HG03460 (cell line): ENCODE measurements around the gene BABAM2.

Experiments
- ATAC-seq: cut with Tn5 transposase; IDR thresholded peaks from one replicate; pipeline ENCODE4 v1.9.1; 2021; ENCODE audit not compliant: unreplicated experiment

BABAM2 gene

DNA sequence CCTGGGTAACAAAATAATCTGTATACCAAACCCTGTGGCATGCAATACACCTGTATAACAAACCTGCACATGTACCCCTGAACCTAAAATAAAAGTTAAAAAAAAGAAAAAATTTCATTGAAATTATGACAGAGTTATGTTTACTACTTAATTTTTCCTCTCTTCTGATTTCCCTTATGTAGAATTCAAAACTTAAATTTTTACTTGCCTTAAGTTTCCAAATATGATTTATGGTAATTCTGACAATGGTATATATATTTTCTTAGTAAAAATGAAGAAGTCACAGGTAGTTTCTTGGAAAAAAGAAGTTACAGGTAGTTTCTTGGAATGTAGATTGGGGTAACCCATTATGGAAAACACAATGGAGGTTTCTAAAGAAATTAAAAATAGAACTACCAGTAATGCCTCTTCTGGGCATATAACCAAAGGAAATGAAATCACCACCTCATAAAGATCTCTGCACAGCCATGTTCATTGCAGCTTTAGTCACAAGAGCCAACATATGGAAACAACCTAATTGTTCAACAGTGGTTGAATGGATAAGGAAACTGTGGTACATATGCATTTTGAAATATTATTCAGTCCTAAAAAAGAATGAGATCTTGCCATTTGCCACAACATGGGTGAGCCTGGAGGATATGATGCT is 164.9 kb downstream of the BABAM2 start:
- no peak for ATAC-seq

DNA sequence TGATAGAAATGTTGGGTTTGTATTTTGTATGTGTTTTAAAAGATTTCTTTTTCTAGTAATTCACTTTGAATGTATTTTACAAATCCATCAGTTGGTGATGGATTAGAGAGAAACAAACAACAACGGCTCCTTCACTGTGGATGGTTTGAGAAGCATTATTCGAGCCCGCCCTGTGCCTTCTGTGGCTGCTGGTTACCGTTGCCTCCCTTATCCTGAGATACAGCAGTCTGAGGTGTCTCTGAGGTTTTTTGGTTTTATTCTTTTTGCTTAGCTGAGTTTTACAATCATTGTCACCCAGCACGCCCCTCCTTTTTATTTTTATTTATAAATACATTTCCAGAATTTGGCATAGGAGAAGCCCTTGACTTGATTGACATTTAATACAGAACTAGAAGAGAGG is 168.3 kb downstream of the BABAM2 start:
- ATAC-seq: no peak

DNA sequence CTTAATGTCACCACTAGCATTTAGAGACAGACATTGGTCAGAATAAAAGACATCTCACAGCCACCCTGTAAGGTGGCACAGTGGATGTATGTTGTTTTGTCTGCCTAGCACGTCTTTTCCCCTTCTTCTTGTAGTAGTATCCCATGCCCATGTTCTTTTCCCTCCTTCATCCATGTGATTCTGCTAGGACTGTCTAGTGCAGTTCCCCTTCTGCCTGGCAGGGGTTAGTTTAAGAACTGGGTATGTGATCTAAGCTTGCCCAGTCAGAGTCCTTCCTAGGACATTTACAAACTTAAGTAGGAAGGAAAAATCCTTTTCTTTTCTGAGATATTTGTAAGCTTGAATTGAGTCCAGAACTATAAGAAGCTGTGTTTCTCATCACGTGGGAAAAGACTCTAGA is 172.3 kb downstream of the BABAM2 start:
- no peak for ATAC-seq

DNA sequence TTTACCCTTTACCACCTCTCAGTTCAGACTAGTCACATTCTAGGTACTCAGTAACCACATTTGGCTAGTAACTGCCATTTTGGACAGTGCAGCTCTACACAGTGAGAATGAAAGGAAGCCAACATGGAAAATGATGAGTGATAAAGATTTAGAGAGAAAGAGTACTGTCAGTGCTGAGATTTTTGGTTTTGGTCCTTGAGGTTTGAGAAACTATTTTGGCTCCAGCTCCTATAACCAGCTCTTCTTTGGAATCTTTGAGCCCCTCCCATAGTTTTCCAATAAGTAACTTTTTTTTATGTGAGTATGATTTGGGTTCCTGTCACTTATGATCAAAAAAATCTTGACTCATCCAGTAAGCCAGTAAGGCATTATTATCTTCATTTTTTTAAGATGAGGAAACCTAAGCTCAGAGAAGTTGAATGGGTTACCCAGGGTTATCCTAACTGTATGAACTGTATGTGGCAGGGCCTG is 173.0 kb downstream of the BABAM2 start:
- no peak for ATAC-seq

DNA sequence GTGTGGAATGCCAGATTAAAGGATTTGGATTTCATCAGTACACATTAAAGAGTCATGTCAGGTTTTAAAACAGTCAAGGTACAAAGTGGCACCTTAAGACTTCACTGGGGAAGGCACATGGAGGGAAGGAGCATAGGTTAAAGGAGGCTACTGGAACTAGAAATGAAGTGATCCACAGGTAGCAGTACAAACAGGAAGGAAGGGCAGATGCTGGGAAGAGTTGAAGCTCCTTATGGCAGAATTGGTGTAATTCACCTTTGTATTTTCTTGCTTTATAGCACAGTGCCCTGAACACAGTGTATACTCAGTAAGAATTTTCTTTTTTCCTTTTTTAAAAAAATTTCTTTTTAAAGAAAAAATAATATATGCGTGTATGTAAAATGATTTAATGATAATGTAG is 177.1 kb downstream of the BABAM2 start:
- ATAC-seq: no peak

DNA sequence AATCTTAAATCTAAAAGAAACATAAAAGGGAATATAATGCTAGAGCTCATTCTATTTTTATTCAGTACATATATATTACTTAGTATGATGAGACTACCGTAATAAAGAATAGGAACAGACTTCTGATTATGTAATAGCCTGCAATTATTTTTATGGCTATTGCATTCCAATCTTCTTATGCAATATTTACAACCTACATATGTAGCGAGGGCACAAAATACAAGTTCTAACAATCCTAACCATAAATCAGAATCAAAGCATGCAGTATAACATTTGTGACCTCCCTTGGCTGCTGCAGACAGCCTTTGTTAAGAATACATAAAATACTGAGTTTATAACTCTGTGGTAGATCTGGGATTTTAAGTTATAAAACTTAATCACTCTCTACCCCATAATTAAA is 177.6 kb downstream of the BABAM2 start:
- ATAC-seq: no peak

DNA sequence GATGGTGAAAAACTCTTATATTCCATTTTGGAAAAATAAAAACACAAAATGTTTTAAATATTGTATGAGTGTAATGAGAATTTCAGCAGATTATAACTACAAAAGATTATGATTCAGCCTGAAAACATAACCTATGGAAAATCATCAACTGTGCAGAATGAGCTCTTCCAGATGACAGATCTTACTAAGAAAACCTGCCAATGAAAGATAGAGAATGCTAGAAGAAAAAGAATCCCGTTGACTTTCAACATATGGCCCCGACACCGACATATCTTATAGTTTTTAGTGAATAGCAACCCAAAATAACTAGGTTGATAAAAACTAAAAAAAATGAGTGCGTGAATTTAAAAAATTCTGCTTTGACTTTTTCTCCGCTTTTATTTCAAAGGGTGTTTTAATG is 178.0 kb downstream of the BABAM2 start:
- ATAC-seq: no peak

DNA sequence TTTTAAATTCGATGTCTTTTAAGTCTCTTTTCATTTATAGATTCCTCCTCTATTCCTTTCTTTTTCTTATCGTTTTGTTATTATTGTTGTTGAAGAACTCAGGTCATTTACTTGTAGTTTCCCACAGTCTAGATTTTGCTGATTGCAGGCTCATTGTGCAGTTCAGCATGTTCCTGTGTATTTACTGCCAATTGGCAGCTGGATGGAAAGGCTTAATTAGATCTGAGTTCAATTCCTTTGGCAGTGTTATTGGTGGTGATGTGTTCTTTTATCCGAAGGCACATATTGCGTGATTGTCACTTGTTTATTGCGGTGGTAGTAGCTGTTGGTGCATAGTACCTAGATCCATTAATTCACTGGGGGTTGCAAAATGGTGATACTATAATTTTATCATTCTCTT is 180.7 kb downstream of the BABAM2 start:
- no peak for ATAC-seq

DNA sequence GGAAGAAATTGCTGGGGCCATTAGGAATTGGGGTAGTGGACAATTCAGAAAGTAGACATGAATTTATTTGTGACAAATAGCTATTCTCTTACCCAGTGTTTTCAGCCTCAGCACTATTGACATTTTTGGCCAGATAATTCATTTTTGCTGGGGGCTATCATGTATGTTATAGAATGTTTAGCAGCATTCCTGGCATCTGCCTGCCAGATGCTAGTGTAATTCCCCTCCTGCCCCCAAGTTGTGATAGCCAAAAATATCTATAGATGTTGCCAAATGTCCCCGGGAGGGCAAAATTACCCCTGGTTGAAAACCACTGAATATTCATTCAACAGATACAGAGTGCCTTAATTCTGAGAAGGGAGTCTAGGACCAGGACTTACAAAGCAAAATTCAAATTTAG is 183.6 kb downstream of the BABAM2 start:
- no peak for ATAC-seq

DNA sequence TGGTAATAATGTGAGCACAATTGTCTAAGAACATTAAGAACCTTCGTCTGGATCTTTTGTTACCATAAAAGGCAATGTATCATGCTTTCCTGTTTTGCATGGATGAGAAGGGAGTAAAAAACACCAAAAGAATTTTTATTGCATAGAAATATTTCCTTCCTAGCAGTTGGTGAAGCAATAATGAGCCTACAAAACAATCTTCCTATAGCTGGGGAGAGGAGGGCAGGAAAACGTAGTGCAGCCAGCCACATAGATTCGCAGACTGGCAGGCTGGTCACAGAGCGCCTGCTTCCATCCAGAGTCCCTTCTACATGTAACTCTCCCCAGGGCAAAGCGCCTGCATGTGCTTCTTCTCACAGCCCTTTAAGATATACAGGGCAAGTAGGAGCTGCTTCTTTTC is 190.4 kb downstream of the BABAM2 start:
- ATAC-seq: no peak

DNA sequence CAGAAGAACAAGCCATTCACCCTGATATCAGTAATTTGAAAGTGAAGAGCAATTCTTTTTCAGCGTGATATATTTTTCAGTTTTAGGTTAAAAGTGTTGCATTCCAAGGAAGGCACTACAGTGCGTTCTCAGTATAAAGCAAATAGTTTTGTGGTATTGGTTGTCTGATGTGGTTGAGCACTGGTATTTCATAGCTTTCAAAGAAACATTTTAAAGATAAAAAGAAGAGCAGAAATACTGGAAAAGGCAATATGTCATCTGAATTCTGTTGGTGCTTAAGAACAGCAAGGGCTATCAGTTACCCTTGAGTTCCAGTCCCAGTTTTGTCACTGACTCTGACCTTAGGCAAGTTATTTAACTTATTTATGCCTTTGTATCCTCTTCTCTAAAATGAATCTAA is 191.6 kb downstream of the BABAM2 start:
- no peak for ATAC-seq

DNA sequence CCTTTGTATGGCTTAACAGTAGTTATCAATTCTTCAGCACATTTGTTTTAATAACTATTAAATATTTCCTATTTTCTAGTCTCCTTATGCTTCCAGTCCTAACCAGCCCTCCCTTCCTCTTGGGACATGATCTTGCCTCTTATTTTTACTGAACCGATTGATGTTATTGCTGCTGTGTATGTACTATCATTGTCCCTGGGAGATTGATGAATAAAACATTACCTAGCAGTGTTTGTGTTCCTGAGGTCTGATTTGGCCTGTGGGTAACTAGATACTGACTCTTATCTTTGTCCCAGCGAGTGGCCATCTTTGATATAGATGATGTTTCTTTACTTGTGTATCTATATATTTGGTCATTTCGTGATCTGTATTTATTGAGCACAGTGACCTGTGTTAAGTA is 192.9 kb downstream of the BABAM2 start:
- ATAC-seq: no peak

DNA sequence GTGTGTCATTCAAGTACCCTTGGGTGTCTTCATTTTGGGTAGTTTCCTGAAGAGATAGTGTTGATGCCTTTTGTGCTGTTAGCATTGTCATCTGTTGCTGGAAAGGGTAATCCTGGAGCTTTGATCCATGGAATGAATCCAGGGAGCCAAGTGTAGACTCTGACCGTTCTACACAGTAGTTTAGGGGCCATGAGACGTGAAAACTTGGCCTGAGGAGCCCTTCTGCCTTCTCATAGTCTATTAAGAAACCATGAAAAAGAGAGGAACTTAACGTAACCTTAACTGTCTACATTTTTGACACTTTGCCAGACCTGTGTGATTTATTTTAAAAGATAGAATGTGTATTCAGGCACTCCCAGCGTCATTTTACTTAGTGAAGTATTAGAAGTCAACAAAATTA is 194.0 kb downstream of the BABAM2 start:
- no peak for ATAC-seq

DNA sequence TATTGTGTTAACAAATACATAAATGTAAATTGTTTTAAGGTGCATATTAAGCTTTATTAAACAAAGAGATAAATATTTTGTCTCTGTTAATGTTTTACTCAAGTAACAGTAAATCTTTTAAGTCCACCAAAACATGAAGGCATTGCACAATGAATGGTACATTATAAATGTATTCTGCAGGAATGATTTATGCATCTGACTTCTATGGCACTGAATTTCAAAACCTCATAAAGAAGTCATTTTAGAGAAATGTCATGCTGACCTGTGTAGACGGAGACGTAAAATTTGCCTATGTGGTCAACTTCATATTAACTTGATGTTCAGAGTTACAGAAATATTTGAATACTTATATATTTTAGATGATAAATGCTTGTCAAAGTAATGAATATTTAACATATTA is 194.7 kb downstream of the BABAM2 start:
- no peak for ATAC-seq

DNA sequence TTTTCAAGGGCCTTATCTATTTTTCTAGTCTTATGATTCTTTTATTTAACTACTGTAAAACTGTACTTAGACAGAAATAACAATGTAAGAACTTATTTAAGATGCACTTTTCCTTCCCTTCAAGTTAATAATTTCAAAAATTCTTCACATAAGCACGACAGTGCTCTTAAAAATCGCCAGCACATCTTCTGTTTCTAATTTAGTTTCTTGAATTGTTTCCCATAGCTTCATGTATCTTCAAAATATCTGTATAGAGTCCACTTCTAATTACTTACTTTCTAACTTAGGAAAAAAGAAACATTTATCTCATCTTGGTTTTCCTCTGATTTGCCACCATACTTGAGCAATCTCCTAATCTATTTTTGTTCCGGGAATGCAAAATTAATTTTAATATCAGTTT is 196.1 kb downstream of the BABAM2 start:
- ATAC-seq: no peak

DNA sequence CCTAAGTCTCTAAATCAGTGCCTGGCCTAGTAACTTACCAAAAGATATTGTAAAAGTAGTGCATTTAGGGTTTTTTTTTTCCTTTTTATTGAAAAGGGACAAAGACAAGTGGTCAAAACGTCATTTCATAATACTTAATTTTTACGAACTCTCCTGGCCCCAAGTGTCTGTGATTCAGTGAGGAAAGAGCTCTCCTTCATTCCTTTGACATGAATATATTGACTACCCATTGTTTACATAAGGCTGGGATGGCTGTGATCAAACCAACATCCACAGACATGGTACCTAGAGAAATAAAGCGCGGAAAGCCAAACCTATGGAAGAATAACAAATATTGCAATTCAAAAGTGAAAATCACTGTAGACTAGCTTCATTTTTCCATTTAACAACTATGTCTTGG is 198.4 kb downstream of the BABAM2 start:
- no peak for ATAC-seq

DNA sequence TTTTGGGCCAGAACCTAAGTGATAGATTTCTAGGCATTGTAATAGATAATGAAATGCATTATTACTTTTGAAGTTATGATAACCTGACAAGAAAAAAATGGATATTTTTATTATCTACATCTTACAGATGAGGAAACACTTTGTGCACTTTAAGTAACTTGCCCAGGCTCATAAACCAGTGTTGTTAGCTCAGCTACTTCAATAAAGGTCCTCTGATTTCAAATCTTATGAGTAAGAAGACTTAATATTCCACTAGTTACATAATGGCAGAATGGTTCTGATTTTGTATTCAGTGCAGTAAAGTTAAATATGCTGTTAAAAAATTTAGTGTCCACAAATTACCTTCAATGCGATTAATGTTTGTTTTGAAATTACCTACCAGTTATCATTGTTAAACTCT is 199.0 kb downstream of the BABAM2 start:
- no peak for ATAC-seq

DNA sequence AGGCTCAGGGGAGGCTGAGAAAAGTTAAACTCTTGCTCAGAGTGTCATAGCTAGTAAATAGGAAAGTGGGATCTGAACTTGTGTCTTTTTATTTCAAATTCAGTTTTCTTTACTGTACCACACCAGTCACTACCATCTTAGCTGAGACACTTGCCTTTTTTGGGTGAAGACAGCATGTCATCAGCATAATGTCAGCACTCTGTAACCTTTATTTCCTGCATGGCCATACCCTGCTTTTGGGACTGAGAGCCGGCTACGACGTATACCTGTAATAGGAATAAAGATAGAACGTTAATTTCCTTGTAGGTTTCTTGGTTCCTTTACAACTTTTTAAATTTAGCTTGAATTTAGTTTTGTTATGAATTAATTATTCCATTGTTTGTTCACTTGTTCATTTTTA is 202.8 kb downstream of the BABAM2 start:
- ATAC-seq: no peak

DNA sequence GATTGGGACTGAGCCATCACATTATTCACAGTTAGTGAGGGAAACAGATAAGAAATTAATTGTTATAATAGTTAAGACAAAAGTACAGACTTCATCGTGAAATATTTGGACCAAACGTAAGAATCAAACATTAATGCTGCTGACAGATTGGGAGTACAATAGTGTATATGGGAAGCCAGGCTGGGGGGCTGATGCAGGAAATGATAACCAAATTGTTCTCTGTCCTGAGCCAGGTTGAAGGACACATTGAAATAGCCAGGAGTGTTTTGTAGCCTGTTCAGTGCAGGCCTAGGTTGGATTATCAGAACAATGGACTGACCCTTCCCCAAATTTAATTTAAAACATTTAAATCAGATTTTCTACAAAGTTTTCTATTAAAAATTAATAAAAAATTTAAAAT is 203.2 kb downstream of the BABAM2 start:
- no peak for ATAC-seq

DNA sequence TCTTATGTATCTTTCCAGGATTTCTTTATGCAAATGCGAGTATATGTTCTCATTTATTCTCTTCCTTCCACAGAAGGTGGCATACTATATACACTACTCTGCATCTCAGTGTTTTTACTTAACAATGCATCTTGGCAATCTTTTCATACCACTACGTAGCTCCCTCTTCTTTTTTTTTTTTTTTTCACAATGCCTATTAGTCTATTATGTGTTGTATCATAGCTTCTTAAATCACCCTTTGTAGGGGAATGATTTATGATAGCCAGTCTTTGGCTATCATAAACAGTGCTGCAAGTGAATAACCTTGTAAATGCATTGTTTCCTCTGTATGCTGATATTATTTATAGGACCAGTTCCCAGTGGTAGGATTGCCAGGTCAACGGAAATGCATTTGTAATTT is 204.2 kb downstream of the BABAM2 start:
- no peak for ATAC-seq

DNA sequence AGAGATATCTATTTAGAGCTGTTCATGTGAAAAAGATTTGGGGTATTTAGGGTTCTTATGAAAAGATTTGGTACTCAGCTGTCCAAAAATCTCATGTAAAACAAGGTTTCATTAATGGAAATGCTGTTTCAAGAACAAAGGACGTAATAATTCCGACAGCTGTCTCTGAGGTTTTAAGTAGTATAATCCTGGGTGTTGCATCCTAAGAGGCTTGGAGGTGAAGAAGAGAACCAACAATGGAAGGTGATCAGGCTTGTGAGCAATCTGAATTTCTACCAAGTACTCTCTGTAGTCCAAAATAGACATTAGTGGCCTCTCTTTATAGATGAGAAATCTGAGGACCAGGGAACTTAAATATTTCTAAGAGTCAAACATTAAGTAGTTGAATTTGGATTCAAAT is 205.1 kb downstream of the BABAM2 start:
- ATAC-seq: no peak

DNA sequence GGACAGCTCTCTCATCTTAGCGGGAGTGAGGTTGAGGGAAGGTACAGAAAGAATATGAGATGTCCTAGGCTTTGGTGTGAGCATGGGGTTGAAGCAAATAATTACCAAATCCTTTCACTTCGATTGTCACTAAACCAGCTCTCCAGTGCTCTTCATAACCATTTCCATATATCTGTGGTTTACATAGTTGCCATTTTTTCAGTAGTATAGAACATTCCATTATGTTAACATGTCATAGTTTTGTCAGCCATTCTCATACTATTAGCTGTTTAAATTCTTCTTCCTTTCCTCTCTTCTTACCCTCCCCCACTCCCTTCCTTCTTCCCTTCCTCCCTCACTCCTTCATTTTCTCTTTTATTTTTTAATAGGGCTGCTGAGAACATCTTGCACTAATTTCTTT is 205.9 kb downstream of the BABAM2 start:
- ATAC-seq: no peak

DNA sequence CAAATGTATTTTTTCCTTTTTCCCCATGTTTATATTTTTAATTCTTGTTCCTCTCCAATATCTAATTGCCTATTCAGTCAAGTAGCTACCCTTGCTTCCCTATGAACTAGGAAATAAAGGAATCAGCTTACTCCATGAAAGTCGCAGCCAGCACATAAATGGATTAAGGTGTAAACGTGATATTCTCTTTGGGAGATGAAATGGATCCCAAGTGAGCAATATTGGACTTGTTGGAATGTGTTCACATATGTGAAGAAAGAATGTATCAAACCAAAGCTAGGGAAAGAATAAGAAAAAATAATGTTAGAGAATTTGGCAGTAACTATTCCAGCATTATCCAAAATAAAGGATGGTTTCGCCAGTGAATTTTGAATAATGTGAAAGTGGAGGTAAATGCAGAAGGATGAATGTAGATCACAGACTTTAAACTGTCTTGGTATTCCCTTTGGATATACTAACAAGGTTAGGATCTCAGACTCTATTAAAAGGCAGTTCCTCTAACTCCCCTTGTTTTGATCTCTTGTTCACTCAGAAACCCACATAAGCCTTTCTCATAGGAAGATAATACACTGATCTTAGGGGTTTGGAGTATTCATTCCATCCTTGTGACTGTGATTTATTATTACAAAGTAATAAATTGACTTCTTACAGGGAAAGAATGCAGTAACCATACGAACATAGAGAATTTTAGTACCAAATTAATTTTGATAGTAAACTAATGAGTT is 208.1 kb downstream of the BABAM2 start:
- ATAC-seq: no peak
